HG03460 (cell line): Measurements from ENCODE around the gene GNG7.
"Not testable (repeated sequence)": the region's sequence is repeated elsewhere in the genome, so short reads cannot be mapped to it uniquely, and the experiment has no call there.

Experiments
- ATAC-seq: cut with Tn5 transposase; IDR thresholded peaks from one replicate; pipeline ENCODE4 v1.9.1; 2021; ENCODE audit not compliant: unreplicated experiment

GNG7 gene

DNA sequence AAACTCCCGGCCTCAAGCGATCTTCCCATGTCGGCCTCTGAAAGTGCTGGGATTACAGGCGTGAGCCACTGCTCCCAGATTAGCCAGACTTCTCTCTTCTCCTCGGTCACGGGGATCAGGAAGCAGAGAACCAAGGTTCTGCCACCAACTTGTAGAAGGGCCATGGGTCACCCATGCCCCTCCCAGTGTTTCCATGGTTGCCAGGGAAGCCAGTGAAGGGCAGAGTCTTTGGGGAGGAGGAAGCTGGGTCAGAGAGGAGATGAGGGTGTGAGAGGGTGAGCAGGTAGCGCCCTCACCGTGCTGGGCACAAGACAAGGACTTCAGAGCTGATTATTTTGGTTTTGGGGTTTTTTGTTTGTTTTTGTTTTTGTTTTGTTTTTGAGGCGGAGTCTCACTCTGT lies 77.1 kb downstream of the GNG7 start:
- ATAC-seq = no peak

DNA sequence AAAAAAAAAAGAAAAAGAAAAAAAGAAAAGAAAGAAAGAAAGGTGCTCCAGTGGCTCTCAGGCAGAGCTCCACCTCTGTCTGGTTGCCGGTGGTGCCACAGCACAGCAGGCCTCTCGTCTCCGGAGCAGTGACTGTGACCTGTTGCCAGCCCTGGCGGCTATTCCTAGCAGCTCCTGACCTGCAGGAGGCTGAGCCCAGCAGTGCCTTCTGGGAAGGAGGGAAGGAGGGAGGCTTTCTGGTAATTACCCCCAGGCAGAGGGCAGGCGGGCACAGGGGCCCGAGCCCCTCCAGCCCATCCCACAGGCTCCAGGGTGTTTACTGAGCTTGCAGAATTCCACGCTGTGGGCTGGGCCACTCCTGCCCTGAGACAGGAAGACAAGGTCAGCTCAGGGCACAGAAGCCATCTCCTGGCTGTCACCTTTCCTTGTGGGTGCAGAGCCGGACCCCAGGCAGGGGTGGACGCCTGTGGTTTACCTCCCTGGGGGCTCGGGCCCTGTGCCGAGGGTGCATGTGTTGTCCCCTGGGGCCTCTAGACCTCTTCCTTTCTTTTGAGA lies 77.9 kb downstream of the GNG7 start:
- ATAC-seq = no peak

DNA sequence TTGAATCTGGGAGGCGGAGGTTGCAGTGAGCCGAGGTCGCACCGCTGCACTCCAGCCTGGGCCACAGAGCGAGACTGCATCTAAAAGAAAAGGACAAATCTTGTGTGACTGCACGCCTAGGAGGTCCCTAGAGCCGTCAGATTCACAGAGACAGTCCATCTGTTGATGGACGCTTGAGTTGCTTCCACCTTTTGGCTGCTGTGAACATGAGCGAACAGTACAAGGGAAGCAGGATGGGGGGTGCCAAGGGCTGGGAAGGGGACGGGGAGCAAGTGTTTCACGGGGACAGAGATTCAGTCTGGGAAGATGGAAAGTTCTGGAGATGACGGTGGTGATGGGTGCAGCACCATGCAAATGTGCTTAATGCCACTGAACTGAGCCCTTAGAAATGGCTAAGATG lies 78.7 kb downstream of the GNG7 start:
- ATAC-seq = no peak

DNA sequence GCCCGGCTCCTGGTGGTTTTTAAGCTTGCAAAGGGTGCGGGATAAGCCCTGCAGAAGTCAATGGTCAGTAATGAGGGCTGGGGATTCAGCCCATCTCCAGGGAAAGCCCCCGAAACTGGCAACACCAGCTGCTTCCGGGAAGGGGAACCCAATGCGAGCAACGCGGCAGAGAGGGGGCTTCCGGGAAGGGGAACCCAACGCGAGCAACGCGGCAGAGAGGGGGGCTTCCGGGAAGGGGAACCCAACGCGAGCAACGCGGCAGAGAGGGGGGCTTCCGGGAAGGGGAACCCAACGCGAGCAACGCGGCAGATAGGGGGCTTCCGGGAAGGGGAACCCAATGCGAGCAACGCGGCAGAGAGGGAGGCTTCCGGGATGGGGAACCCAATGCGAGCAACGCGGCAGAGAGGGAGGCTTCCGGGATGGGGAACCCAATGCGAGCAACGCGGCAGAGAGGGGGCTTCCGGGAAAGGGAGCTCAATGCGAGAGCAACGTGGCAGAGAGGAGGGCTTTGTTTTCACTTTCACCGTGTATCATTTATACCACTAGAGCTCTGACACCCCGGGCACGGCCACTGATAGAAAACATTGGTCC lies 80.0 kb downstream of the GNG7 start:
- not testable (repeated sequence) for ATAC-seq

DNA sequence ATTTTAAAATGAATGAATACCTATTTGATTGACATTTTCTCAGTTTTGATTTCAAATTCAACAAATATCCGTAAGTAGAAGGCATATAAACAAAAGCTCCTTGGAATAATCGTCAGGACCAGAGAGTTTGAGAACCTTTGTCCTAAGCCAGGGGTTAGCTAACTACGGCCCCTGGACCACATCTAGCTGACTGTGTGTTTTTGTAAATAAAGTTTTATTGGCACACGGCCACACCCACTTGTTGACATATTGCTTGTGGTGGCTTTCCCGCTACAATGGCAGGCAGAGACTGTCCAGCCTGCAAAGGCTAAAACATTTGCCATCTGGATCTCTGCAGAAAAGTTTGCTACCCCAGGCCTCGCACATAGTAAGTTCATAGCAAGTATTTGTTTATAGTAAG lies 83.4 kb downstream of the GNG7 start:
- ATAC-seq = no peak

DNA sequence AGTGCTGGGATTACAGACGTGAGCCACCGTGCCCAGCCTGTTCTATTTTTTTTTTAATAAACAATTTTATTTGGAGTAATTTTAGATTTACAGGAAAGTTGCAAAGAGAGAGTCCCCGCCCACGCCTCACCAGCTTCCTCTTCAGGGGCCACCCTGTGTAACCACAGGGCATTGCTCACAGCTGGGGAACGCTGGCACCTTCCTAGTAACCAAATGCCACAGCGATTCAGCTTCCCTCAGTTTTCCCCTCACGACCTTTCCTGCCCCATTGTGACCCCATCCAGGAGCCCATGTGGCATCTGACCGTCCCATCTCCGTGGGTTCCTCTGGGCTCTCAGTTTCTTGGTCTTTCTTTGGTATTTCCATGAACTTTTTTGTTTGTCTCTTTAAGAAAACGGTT lies 83.9 kb downstream of the GNG7 start:
- no peak for ATAC-seq

DNA sequence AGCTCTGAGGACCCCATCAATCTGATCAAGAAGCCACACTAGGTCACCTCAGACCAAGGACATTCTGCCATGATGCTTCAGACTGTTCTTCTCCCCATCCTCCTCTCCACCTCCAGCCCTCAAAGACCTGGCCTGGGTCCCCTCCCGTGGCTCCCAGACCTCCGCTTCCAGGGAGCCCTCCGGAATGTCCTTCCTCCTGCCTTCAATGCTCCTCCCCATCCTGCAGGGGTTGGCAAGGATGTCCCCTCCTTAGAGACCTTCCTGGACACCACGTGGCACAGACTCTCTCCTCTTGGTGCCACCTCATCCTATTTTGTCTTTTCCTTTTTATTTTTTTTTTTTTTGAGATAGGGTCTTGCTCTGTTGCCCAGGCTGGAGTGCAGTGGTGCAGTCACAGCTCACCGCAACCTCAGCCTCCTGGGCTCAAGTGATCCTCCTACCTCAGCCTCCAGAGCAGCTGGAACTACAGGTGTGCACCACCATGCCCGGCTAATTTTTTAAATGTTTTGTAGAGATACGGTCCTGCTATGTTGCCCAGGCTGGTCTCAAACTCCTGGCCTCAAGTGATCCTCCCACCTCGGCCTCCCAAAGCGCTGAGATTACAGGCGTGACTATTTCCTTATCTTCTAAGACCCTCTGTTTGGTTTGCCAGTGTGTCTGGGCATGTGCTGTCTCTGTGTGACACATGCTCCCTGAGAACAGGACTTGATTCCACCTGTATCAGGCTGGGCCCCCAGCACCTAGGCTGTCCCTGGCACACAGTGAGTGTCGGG lies 84.9 kb downstream of the GNG7 start:
- ATAC-seq = no peak

DNA sequence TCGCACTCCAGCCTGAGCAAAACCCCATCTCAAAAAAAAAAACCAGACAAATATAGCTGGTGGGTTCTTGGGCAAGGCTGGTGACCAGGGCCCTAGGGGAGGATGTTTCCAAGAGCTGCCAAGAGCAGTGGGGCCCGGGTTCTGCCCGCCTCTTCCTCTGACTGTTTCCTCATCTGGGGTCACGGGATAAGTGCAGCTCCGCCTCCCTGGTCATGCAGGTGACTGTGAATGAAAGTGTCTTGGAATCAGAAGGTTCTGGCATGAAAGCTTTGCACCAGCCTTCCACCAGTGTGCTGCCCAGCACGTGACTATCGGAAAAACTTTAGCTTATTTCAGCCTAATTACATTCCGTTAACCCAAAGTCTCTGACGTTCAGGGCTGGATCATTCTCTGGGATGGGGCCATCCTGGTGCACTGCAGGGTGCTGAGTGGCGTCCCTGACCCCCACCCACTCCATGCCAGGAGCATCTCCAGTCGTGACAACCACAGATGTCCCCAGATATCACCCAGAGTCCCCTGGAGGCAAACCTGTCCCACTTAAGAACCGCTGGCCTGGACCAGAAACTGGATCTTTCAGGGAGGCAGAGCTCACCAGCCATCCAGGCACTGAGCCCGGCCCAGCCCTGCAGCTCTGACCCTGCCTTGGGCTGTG lies 85.6 kb downstream of the GNG7 start:
- ATAC-seq = no peak

DNA sequence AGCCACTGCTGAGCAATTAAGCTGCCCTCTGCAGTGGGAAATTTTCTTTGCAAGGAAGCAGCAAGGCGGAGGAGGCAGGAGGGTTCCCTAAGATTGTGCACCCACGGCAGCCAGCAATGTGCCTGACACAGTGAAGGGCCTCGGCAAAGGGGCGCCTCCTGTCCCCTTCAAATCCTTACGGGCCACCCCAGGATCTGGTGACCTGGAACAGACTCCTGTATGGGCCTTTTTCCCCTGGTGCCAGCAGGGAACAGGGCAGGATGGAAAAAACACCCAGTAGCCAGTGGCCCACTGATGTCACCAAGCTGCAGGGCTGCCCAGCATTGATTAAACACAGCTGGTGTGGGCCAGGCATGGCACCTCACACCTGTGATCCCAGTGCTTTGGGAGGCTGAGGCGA lies 86.7 kb downstream of the GNG7 start:
- no peak for ATAC-seq

DNA sequence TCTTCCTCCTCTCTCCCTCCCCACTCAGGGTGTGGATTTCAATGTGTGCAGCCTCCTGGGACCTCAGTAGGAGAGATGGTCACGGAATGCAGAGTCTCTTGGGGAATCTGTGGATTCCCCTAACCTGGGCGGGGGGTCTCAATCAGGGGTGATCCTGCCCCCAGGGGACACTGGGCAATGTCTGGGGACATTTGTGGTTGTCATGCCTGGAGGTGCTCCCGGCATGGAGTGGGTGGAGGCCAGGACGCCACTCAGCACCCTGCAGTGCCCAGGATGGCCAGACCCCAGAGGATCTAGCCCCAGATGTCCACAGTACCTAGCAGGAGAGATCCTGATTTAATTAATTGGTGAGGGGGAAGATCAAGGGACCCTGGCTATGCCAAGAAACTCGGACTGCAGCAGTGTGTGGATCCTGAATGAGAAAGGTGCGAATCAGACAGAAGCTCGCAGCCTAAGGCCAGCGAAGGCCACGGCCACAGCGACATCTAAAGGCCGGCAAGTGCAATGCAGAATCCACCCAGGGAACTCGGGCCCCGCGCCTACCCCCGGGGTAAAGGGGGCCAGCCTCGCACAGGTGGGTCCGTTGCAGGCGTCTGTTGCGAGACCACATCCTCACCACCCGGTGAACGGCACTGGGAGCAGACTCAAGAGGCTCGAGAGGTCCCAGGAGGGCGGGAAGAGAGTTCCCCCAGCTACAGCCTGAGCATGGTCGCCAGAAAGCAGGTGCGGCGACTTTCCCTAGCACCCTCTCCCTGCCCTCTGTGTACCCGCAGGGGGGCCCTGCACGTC lies 88.8 kb downstream of the GNG7 start:
- no peak for ATAC-seq

DNA sequence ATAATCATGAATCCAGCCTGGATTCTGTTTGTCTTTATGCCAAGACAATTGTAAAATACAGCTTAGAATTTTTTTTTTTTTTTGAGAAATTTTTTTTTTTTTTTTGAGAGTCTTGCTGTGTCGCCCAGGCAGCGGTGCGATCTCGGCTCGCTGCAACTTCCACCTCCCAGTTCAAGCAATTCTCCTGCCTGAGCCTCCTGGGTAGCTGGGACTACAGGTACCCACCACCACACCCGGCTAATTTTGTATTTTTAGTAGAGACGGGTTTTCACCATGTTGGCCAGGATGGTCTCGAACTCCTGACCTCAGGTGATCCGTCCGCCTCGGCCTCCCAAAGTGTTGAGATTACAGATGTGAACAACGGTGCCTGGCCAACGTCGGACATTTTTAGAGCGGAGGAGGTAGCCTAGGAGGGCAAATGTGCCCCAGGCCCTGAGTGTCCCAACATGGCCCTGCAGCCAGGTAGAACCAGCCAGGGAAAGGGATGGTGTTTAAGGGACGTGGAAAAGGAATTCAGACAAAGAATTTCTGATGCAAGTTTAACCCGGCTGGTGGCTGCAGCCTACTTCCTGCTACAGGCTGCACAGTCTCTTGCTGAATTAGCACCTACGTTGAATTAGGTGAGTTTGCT lies 89.8 kb downstream of the GNG7 start:
- no peak for ATAC-seq

DNA sequence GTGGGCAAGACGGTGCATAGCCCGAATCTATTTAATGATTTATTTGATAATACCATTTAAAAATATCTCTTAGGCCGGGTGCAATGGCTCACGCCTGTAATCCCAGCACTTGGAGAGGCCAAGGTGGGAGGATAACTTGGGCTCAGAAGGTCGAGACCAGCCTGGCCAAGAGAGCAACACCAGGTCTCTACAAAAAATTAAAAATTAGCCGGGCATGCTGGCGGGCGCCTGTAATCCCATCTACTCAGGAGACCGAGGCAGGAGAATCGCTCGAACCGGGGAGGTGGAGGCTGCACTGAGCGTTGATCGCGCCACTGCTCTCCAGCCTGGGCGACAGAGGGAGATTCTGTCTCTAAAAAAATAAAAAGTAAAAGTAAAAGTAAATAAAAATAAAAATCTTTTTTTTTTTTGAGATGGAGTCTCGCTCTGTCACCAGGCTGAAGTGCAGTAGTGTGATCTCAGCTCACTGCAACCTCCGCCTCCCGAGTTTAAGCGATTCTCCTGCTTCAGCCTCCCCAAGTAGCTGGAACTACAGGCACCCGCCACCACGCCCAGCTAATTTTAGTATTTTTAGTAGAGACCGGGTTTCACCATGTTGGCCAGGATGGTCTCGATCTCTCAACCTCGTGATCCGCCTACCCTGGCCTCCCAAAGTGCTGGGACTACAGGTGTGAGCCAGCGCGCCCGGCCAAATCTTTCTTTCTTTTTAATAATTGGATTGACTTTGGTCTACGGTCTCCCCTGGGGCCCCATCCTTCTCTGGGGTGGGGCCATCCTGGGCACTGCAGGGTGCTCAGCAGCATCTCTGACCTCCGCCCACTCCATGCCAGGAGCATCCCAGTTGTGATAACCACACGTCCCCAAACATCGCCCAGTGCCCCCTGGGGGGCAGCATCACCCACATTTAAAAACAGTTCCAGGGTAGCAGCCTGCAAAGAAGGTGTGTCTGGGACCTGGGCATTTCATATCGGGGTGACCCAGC lies 90.7 kb downstream of the GNG7 start:
- ATAC-seq = no peak

DNA sequence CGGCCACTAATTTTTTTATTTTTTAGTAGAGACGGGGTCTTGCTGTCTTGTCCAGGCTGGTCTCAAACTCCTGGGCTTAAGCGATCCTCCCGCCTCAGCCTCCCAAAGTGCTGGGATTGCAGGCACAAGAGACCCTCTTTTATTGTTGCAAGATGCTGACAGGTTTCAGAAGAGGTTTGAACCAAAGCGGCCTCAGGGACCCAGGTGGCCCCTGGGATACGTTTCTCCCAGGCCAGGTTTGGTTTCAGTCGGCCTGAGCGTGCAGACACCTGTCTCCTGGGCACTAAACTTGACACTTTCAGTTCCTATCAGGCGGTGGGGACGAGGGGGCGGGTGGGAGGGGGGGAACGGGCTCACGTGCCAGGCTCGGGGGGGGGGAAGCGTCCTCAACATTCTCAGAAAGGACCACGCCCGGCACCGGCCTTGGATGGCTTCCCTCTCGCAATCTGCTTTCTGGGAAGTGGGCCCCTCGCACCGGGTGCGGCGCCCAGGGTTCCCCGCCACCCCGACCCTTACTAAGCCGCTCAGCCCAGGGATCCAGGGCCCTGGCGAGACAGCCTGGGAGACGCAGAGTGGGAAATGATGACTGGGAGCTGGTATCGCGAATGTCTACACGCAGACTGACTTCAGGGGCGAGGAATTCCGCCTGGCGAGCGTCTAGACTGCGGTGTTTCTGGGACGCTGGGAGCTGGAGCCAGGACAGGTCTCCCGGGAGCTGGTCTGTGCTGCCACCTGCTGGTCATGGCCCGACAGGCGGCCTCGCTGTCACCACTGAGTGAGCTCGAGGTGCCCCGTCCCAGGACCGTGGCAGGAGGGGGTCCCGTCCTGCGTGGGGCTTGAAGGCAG lies 91.6 kb downstream of the GNG7 start:
- ATAC-seq = peak; percentile 36

DNA sequence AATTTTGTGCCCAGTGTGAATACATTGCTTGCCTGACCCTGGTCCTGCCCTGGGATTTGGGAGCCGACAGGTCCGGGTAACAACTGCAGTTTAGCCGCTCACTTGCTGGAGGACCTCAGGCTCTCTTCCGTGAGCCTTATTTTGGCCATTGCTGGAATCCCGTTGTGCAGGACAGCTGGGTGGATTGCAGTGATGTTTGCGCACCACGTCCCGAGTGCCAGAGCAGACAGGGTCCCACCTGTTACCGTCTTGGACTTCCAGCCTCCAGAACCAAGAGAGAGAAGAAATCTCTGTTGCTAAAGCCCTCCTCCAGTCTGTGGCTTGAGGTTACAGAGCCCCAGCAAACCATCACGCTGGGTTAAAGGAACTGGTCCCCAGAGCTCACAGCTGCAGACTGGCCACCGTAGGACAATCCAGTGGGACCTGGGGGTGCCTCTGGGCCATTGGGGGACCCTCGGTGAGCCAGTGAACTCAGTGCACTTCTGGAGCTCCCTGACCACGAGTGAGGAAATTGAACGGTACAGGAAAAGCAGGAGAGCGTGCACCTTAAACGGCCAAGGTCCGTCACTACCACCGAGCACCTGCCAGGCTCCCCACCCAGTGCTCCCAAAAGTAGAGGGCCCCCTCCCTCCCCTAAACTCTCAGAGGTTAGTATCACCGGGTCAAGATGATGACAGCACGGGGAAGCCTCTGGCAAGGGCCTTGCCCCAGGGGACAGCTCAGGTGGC lies 92.9 kb downstream of the GNG7 start:
- ATAC-seq = no peak

DNA sequence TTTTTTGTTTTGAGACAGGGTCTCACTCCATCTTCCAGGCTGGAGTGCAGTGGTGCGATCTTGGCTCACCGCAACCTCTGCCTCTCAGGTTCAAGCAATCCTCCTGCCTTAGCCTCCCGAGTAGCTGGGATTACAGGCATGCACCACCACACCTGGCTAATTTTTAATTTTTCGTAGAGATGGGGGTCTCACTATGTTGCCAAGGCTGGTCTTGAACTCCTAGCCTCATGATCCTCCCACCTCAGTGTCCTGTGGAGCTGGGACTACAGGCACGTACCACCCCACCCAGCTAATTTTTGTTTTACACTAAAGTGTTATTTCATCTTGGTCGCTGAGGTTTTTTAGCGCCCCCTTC lies 93.5 kb downstream of the GNG7 start:
- not testable (repeated sequence) for ATAC-seq

DNA sequence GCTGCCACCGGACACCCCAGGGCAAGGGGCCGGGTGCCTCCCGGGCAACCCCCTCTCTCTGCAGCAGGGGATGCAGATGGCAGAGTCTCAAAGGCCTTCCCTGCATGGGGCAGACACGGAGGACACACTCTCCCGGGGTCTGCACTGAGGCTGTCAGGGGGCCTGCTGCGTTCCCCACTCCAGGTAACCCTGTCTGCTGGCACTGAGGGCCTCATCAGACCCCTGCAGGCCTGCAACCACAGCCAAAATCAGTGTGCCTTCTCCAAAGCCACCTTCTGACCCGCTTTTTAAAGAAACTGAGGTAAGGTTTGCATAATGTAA lies 93.9 kb downstream of the GNG7 start:
- no peak for ATAC-seq

DNA sequence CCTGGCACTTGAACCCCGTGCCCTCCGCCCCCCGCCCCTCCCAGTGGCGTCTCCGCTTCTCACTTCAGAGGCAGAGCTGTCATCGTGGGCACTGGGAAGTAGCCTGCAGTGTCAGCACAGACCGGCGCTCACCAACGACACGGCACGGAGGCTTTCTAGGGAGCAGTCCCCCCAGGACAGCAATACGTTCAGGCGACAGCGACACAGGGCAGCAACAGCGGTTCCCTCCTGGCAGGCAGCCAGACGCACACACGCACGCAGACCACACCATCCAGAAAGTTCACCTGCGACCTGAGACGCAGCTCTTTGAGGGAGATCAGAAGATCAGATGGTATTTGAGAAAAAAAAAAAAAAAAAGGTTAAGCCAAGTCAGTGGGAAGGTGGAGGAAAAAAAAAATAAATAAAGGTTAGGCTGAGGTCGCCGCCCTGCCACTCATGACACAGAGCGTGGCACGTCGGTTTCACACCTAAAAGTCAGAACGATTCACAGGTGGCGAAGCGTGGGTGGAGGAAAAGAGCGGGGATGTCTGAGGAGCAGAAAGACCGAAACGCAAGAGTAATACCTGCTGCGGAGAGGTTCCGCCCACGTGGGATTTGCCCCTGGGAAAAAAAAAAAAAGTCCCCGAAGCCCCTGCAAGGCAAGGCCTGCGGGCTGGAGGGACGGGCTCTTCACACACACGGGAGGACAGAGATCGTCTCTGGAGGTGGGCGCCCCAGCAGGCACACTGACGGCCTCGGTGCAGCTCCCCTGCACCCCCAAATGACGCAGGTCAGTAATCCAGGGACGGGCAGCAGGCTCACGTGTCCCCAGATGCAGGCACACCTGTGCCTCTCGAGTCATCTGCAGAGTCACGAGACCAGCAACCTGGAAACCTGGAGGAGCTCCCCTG lies 94.5 kb downstream of the GNG7 start:
- peak; percentile 35 for ATAC-seq
